GM18505 (cell line): ENCODE measurements around the gene RIPPLY3.
A peak's percentile ranks its signal among the peaks of the same experiment; 100 is the strongest.
"Not testable (repeated sequence)": the region's sequence is repeated elsewhere in the genome, so short reads cannot be mapped to it uniquely, and the experiment has no call there.

Source experiments
- ATAC-seq: cut with Tn5 transposase; IDR thresholded peaks from one replicate; pipeline ENCODE4 v1.9.1; 2021; ENCODE audit not compliant: unreplicated experiment
- POLR2A ChIP-seq: IDR thresholded peaks from 4 replicates; pipeline ENCODE4 v1.6.1; 2011; ENCODE audit warnings: borderline replicate concordance; ENCODE audit not compliant: insufficient read depth, insufficient read length; ENCODE audit errors: extremely low read depth

RIPPLY3 gene

GRCh38 chr21:37009740-37010341 is 3.3 kb downstream of the RIPPLY3 start:
- no peak for TF ChIP-seq POLR2A
- ATAC-seq, result peak; percentile 88

- TF ChIP-seq POLR2A, result no peak
- no peak for ATAC-seq
These were observed 11.6 kb downstream of the RIPPLY3 start for GRCh38 chr21:37017951-37018679.

- no peak for TF ChIP-seq POLR2A
- no peak for ATAC-seq
These were observed 20.0 kb downstream of the RIPPLY3 start for GRCh38 chr21:37026499-37026898.

GRCh38 chr21:37028570-37028969 is 22.1 kb downstream of the RIPPLY3 start:
- TF ChIP-seq POLR2A, result no peak
- no peak for ATAC-seq

GRCh38 chr21:37030864-37031263 is 24.4 kb downstream of the RIPPLY3 start:
- no peak for ATAC-seq
- TF ChIP-seq POLR2A, result no peak

- ATAC-seq, result no peak
- no peak for TF ChIP-seq POLR2A
These were observed 25.8 kb downstream of the RIPPLY3 start for GRCh38 chr21:37032293-37032692.

- ATAC-seq, result no peak
- no peak for TF ChIP-seq POLR2A
These were observed 26.5 kb downstream of the RIPPLY3 start for GRCh38 chr21:37032877-37033471.

GRCh38 chr21:37034394-37034793 is 27.9 kb downstream of the RIPPLY3 start:
- not testable (repeated sequence) for ATAC-seq

GRCh38 chr21:37036177-37036576 is 29.7 kb downstream of the RIPPLY3 start:
- no peak for TF ChIP-seq POLR2A
- ATAC-seq, result no peak

- no peak for ATAC-seq
- TF ChIP-seq POLR2A, result no peak
These were observed 33.0 kb downstream of the RIPPLY3 start for GRCh38 chr21:37039411-37040075.

GRCh38 chr21:37040212-37040611 is 33.7 kb downstream of the RIPPLY3 start:
- no peak for ATAC-seq
- TF ChIP-seq POLR2A, result no peak

- ATAC-seq, result no peak
- TF ChIP-seq POLR2A, result no peak
These were observed 35.3 kb downstream of the RIPPLY3 start for GRCh38 chr21:37041706-37042271.

GRCh38 chr21:37043818-37044217 is 37.3 kb downstream of the RIPPLY3 start:
- ATAC-seq, result no peak
- TF ChIP-seq POLR2A, result no peak

- no peak for TF ChIP-seq POLR2A
These were observed 38.1 kb downstream of the RIPPLY3 start for GRCh38 chr21:37044643-37045042.

GRCh38 chr21:37045149-37045548 is 38.6 kb downstream of the RIPPLY3 start:
- no peak for ATAC-seq
- TF ChIP-seq POLR2A, result no peak

More at GRCh38 chr21:37044643-37045042, 38.1 kb downstream of the RIPPLY3 start:
- ATAC-seq, result no peak
